Measurements from ENCODE around the gene CRB1.

The CRB1 gene

DNA sequence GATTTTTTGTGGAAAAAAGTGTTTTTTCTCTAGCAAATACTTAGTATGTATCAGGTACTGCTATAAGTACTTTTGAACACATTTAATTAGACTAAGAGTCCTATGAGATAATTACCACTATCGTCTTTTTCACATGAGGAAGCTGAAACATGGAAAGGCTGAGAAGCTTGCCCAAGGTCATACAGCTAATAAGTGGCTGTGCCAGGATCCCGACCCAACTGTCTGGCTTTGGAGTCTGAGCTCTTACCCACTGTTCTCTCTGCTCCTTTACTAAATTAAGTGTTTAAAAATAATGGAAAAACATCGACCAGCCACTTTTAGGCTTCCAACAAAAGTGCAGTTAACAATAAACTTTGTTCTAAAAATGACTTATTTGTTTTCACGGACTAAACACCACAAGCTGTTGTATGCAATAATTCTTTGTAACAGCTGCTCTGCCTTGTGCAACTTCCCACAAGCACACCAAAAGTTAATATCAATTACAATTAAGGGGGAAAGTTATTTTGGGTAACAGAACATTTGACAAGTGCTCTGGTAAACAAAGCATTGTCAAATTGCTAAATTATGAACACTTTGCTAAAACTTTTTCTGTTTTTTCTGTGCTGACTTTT lies 75.7 kb downstream of the CRB1 start:
- DNase-seq (ENCODE audit: low read depth), result no peak

- no peak for DNase-seq (ENCODE audit: low read depth)
These were observed 83.9 kb downstream of the CRB1 start for GRCh38 chr1:197351821-197352440.

- DNase-seq (ENCODE audit: low read depth), result no peak
These were observed 87.4 kb downstream of the CRB1 start for GRCh38 chr1:197355248-197355995.

- DNase-seq (ENCODE audit: low read depth), result no peak
These were observed 88.9 kb downstream of the CRB1 start for GRCh38 chr1:197356723-197357533.

DNA sequence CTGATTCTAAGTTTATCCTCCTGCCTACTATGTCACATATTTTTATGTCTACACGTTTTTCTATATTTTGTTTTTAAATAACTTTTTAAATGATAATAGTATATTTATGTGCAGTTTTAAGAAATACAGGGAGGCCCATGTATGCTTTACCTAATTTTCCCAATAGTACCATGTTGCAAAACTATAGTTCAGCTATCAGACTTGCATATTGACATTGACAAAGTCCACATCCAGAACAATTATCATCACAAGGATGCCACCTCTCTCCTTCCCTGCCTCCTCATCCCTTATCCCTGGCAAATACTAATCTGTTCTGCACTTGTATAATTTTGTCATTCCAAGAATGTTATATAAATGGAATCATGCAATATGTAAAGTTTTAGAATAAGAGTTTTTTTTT lies 90.9 kb downstream of the CRB1 start:
- DNase-seq (ENCODE audit: low read depth), result no peak

DNA sequence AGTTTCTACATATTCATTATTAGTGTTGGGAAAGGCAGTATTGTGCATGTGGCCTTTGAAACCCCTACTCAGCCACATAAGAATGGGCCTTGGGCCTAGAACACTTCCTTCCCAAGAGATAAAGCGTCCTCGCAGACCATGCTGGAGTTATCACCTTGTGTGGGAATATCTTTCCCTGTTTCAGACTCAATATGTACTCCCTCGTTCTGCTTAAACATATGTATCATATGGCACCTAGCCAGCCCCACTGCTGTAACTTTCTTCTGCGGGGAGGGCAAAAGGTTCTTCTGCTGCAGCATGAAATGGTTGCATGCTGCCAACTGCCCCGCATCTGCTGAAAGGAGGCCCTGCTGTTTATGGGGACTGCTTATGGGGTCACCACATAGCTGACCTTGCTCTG lies 92.0 kb downstream of the CRB1 start:
- no peak for DNase-seq (ENCODE audit: low read depth)

- no peak for DNase-seq (ENCODE audit: low read depth)
These were observed 94.8 kb downstream of the CRB1 start for GRCh38 chr1:197362871-197363270.

DNA sequence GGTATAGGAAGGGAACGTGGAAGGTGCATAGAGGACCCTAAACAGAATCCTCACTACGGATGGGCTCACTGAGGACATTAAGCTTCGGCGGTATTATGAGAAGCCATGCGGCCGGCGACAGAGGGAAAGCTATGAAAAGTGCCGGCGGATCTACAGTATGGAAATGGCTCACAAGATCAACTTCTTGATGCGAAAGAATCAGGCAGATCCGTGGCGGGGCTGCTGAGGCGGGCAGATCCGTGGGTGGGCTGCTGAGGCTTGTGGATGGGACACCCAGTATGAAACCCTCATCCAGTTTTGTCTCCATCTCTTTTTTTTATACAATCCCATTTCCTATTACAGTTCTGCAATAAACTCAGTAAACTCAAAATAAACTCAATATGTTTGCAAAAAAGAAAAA lies 95.8 kb downstream of the CRB1 start:
- no peak for DNase-seq (ENCODE audit: low read depth)

DNA sequence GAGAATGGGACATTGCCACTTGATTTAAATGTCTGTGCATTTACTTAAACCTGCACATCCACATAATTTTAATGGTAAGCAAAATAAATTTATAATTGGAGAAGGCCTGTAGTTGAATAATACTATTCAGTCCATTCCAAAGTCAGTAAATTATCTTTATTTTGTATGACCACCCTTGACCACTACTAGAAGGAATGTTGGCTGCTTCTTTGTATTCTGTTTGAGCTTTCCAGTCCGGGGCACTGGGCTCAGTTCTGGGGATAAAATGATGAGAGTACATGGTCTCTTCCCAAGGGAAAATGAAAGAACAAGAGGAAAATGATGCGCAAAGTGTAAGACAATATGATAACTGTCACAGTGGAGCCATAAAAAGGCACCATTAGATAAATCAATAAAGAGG lies 98.9 kb downstream of the CRB1 start:
- no peak for DNase-seq (ENCODE audit: low read depth)

- DNase-seq (ENCODE audit: low read depth), result no peak
These were observed 99.6 kb downstream of the CRB1 start for GRCh38 chr1:197367627-197368026.

GRCh38 chr1:197374428-197374827 lies 106.4 kb downstream of the CRB1 start:
- no peak for DNase-seq (ENCODE audit: low read depth)

GRCh38 chr1:197384471-197384870 lies 116.4 kb downstream of the CRB1 start:
- DNase-seq (ENCODE audit: low read depth), result no peak

DNA sequence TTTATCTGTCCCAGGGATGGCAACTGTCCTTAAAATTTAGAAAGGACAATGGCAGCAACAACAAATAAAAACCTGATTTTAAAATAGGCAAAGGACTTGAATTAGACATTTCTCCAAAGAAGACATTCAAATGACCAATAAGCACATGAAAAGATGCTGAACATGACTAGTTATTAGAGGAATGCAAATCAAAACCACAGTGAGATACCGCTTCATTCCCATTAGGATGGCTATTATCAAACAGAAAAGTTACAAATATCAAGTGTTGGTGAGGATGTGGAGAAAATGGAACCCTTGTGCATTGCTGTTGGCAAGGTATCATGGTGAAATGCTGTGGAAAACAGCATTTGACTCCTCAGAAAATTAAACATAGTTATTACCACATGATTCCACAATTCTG lies 120.7 kb downstream of the CRB1 start:
- DNase-seq (ENCODE audit: low read depth), result no peak

DNA sequence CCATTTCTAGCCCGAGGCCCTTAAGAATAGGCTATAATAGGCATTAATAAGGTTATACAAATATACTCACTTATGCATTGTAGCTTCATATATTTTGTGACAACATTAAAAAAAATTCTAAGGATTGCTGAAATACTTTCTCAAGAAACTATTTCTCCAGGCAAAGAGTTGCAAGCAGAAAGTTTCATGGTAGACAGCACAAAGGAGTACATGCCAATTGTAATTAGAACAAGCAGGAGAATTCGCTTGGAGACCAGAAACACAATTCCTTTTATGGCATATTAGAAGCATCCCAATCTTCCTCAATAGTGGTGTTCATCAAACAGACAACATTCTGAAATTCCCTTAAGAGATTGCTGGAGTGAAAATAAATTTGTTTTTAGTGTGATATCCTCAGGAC lies 122.8 kb downstream of the CRB1 start:
- DNase-seq (ENCODE audit: low read depth), result no peak

DNA sequence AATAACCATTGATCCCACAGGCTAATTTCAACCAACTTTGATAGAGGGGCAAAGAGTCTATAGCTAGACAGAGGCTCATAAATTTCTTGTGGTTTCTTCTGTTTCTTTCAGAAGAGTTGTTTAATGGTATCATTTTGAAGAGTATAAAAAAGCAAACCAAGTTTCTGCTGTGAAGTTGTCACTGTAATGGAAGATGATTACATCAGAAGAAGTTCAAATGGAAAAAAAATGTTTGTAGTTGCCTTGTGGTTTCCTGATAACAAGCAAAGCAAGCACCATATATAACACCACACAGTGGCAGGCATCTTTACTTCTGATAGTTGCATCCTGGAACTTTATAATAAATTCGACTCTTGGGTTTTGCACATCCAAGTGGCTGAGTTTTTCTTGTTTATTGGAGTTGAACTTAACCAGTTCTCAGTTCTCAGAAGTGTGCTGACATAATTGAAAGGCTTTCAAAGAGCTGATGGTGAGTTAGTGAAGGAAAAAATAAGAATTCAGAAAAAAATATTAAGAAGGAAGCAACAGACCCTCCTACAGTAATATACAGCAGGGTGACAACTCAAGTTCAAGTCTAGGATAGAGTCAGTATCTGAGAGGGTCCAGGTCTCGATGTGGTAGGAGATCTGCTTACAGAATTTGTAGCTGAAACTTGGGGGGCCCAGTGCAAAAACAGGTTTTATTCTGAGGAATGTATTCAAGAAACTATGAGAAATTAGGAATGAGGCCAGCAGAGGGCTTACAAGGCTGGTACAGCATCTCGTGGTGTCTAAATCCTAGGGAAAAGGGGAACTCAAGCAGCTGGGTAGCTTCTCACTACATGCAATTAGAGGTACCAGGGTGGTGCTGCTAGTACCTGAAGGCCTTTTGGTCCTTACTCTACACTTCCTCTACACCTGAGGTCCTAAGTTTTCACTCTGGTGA lies 123.5 kb downstream of the CRB1 start:
- DNase-seq (ENCODE audit: low read depth), result no peak

- DNase-seq (ENCODE audit: low read depth), result no peak
These were observed 124.5 kb downstream of the CRB1 start for GRCh38 chr1:197392541-197392940.

- DNase-seq (ENCODE audit: low read depth), result no peak
These were observed 125.1 kb downstream of the CRB1 start for GRCh38 chr1:197393105-197393504.

GRCh38 chr1:197393772-197394171 lies 125.7 kb downstream of the CRB1 start:
- DNase-seq (ENCODE audit: low read depth), result no peak

DNA sequence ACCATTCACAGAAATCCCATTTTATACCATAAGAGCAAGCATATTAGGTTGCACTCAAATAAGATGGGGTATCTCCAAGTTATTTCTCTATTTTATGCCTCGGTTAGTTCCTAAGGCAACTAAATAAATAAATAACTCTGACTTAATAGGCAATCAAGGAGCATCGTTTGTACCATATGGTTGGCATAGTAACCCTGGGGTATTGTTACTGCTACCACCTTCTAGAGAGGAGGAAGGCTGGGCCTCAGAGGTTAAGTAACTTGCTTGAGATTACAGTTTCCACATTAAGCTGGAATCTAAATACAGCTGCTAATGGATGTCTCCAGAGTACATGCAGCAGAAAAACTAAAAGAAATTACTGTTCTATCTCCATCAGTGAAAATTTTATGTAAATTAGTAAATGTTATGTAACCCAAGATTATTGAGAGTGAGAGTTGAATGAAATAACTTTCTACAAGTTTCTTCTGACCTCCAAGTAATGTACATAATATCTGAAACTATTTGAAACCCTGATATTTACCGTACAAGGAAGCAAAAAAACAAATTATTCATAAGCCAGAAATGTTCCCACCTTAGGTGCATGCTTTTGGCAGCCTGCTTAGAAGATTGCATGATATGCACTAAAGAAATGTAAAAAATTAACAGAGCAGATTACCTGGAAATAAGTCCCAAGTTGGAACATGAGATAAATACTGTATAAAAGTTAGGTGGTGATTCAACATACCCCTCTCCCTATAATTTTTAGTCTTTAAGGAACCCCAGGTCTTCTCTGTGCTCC lies 127.0 kb downstream of the CRB1 start:
- DNase-seq (ENCODE audit: low read depth), result no peak

DNA sequence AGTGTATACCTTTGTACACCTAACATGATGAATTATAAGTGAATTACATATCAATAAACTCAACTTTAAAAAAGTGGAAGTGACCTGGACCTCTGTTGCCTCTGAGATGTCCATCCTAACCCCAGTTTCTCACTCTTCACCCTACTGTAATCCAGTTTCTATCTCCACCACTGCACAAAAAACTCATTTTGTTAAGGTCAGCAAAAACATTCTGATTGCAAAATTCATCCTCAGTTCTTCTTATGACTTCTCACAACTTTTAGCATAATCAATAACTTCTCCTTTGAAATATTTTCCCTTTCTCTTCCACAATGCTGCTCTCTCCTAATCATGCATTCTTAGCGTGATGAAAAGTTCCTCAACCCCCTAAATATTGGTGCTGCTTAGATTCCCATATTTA lies 129.8 kb downstream of the CRB1 start:
- no peak for DNase-seq (ENCODE audit: low read depth)
